ENCODE measurements around the gene TAGLN2.

The TAGLN2 gene

DNA sequence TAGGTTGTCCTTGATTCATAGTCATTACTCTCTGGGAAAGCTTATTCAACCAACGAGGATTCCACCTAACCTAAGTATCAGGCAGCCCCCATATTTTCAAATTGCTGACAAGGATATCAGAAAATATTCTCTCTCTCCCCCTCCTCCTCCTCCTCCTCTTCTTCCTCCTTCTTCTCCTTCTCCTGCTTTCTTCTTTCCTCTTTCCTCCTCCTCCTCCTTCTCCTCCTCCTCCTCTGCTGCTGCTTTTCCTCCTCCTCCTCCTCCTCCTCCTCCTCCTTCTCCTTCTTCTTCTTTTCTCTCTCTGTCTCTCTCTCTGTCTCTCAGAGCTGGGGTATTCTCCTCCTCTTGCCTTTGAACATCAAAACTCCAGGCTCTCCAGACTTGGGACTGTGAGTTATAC, 22.6 kb upstream of the TAGLN2 start:
- DNase-seq: no peak

DNA sequence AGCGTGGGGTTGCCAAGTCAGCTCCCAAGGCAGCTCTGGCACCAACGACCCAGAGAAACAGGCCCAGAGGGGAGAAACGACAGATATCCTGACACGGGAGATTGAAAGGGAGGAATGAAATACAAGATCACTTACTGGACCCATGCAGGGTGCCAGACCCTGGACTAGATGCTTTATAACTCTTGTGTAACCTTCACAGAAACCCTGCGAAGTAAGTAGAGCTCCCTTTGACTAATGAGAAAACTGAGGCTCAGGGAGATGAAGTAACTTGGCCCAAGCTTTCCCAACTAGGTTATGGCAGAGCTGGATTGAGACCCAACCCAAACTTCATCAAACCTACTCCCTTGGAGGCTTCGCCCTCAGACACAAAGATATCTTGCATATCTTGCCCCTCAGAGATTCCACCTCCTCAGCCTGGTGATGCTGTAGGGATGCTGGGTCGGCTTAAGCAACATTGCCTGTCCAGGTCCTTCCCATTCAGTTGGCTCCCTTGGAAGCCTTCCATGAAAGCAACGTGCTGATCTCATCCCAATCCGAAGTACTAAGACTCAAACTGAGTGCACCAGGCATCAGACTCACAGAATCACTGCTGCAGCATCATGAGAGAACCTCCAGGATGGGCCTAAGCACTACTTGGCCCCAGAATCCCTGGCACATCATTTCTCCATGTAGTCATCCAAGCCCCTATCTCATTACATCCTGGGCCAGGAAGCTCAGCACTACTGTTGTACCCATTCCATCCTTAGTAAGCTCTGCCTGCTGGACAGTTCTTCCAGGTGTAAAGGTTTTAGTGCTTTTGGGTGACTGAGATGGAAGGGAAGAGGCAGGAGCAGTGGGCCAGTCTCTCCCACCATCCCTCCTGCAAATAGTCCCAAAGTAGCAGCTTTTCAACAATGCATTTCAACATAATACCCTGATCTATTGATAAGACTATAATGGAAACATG, 21.2 kb upstream of the TAGLN2 start:
- DNase-seq: no peak

DNA sequence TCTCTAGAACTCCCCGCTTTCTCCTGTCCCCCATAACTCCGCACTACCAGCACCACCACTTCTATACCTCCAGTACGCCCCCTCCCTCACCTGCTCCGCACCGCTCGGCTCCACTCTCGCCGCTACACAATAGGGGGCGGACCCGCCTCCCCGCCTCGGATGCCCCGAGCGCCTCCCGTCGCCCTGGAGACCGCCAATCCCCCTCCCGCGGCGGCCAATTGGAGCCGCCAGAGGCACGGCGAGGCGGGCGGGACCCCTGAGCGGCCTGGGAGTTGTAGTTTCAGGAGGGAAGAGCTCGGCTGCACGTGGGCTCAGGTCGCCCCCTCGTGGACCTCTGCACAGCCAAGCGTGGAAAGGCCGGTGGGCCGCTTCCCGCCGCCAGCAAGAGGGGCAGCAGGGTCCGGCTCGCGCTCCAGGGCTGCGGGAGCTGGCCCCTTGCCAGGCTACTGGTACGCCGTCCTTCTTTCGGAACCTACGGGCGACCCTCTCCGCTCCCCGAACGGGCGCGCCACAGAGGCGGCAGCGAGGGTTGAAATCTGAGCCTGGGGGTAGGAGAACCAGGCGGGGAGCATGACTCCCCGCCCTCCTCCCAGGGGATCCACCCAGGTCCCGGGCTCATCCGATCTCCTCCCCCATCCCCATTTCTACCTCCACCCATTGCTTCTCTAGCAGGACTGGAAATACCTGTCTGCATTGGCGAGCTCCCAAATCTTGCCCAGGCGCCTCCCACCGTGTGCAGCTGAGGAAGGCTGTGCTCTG, 20.4 kb upstream of the TAGLN2 start, which contains the start of gene IGSF9:
Gene IGSF9 (minus strand): TSS at position 131 of the 759 bp plus-strand sequence. CDS start 2,159 bp downstream, outside the sequence.
- DNase-seq: peak; percentile 62

DNA sequence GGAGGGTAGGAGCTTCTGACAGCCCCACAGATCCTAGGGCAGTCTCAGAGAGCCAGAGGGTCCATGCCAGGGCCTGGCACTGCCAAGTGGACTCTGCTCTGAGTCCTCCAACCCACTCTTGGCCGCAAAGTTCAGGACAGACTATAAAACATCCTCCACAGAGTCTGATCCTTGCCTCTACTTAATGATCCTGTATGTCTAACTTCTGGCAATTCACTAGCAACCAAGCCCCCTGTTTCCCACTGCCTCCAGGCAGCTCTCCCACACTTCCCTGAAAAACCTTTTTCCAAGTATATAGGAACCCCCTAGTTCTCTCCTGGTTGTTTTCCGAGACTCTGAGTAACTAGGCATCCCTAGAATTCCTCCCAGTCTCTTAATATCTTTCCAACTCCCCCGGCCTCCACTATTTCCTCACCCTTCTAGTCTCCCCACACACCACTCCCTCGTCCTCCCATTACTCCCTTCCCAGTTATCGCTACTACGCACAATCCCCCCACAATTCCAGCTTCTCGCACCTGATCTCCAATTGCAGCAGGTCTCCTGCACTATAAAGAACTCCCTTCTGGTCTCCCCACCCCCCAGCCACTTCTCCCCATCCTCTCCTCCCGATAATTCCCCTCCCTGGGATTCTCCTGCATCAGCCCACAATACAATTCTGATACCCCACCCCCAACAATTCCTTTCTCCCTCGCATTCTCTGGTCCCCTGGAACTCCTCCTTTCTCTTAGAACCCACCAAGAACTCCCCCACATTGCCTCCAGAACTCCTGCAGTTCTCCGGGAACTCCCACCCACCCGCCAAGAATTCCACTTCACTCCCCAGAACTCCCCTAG, 19.5 kb upstream of the TAGLN2 start:
- no peak for DNase-seq

DNA sequence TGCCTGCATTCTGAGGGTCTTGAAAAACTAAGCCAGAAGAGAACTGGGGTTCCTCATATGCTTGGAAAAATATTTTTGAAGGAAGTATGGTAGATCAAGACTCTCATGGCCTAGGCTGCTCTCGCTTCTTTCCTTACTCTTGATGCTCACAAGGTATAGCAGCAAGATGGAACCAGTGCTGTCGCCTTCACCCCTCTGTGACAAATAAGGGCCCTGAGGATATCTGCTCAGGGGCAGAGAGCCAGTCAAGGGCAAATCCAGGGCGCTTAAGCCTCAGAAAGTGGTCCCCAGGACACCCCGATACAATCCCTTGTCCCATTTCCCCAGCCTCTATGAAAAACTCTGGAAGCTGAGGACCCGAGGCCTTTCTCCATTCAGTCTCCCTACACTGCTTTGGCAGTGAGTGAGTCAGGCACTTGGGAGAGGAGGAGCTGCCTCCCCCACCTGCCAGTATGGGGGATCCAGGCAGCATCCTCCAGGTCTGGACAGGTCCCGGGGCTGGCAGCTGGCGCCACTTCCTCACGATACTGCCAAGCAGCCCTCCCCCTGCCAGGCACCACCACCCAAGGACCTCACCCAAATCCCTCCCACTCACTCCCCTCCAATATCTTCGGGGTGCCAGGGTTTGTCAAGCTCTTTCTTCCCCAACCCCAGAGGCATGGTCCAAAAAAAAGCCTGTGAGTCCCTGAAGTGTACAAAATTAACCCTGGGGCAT, 18.8 kb upstream of the TAGLN2 start:
- DNase-seq: no peak

DNA sequence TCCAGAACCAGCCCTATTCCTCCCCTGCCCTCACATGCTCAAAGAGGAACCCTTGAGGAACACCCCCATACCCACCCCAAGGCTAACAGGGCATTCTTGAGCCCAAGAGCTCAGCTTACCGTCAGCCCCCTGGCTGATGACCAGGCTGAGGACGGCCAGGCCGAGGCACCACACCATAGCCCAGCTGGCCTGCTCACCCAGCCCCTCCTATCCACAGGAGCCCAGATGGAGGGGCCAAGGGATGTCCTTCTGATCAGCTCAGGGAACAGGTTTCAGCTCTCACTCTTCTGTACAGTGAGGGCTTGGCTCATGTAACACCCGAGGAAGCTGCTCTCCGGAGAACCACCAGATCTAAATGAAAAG, 18.0 kb upstream of the TAGLN2 start:
- no peak for DNase-seq

DNA sequence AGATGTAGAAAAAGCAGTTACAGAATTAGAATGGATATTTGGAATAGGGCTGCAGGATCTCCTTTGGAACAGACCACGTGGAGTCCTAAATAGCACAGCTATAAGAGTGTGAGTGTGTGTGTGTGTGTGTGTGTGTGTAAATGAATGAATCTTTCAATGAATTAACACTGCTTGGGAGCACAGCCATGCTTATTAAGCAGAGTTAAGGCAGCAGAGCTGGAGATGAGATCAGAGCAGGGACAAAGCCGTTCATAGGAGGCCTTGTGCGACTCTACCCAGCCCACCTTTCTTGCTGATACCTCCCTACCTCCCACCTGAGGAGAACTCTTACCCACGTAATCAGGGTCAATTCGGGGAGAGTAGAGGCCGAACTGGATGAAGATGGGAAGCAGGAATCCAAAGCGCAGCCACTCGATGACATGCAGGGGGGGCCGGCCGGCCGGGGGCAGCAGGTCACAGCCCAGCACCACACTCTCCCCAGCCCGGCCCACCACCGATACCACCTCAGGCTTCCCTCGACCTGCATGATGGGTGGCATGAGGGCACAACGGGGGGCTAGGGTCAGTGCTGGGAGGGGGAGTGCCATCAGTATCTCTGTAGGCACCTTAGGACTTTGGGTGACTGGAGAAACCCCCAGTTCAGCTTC, 17.4 kb upstream of the TAGLN2 start:
- no peak for DNase-seq

DNA sequence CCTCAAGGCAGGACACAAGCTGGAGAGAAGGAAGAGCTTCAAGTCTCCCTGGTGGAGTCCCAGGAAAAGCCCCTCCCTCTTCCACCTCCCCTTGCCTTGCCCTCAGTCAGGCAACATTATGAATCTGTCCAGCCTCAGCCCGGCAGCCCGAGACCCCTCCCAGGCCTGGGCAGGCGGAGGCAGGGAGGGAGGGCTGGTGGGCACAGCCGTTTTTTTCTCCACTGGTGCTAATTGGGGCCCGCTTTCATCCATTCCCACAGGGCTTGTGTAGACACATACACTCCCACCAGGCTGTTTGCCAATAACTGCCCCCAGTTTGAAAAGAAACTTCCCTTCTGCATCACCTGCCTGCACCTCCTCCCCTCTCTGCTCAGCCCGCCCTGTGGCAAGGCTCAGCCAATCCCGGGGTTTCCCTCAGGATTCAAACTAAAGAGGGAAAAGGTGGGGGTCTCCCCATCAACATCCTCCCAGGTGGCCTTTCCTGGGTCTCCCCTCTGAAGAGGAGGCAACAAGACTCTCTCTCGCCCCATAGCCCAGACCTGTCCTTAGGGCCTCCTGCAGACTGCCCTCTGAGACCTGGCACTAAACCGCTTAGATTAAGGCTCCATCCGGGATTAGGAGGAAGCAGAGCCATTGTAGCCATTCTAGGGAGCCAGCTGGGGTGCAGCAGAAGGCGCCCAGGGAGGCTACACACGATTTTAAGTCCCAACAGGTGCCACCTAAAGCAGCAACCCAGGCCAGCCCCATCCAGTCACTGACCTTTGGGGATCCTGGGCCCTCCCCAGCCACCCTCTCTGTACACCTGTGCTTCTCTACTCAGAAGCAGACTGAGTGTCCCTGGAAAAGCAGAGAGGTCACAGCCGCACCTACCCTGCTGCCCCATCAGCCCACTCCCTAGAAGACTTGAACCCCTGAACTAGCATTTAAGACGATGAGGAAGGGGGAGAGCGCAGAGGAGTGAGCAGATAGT, 16.6 kb upstream of the TAGLN2 start:
- DNase-seq: no peak

DNA sequence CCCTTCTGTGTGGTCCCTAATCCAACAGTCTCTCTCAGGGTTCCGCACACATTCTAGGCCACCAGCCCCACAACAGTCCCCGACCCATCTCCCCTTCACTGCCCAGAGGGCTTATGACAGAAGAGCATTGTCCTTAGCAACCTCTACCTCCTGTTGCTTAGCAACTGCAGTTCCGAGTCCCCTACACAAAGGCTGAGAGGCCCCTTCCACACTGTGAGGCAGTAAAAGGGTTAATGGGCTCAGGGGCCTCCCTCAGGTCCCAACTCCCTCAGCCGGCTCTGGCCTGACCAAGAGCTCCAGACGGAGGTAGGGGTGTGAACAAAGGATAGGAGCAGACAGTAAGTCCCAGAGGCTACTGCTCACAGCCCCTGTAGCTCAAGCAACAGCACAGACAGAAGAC, 15.8 kb upstream of the TAGLN2 start:
- DNase-seq: no peak

DNA sequence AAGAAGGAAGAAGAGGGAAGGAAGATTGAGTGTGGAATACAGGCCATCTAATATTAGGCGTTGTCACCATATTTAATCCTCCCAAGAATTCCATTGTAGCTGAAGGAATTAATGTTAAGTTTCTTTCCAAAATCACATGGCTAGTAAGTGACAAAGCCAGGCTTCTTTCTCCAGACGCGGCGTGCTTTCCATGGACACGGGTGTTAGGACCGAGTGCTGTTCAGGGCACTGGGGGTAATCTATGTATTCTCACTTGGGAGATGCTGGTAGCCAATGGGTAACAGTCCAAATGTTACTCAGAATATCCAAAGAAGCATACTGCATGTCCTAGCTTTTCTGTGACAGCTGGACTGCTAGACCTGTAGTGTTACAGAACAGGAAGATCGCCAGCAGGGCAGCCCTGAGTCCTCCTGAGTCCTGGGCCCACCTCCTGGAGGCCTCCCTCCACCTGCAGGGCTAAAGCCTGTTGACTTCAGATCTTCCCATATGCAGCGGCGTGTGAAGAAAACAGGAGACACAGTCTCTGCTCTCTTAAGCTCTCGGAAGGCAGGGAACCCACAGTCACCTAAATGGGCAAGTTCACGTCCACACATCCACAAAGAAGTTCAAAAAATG, 14.8 kb upstream of the TAGLN2 start:
- DNase-seq: no peak

DNA sequence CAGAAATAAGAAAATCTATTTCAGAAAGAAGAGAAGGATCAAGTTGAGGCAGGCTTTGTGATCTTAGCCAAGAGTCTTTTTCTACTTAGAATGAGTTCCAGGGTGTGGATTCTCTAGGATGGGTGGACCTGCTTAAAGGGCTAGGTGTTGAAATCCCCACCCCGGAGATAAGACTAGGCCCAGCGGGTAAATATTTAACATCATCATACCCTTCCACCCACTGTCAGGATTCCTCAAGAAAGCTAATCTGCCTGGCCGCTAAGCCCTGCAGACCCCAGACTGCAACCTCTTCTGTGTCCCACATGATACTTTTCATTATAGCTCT, 14.3 kb upstream of the TAGLN2 start:
- DNase-seq: no peak

DNA sequence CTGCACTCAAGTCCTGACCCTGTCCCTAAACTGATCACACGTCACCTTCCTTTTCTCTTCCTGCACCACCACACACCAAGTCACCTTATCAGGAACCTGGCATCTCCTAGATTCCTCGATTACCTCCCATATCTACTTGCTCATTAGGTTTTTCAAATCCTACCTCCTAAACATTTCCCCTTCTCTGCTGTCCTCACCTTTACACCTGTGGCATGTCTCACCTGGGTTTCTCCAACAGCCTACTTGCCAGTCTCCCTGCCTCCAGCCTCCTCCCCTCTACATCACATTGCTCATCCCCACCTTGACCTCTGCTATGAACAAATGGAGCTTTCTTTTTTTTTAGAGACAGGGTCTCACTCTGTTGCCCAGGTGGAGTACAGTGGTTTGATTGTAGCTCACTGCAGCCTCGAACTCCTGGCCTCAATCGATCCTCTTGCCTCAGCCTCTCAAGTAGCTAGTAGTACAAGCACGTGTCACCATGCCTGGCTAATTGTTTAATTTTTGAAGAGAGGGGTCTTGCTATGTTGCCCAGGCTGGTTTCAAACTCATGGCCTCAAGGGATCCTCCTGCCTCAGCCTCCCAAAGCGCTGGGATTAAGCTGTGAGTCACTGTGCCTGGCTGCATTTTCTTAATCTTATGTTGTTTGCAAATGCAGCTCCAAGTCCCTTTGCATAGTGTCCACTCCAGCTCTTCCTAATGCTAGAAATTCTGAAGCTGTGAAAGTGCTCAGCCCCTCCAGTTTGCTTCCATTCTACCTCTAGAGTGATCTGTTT, 13.8 kb upstream of the TAGLN2 start:
- no peak for DNase-seq

DNA sequence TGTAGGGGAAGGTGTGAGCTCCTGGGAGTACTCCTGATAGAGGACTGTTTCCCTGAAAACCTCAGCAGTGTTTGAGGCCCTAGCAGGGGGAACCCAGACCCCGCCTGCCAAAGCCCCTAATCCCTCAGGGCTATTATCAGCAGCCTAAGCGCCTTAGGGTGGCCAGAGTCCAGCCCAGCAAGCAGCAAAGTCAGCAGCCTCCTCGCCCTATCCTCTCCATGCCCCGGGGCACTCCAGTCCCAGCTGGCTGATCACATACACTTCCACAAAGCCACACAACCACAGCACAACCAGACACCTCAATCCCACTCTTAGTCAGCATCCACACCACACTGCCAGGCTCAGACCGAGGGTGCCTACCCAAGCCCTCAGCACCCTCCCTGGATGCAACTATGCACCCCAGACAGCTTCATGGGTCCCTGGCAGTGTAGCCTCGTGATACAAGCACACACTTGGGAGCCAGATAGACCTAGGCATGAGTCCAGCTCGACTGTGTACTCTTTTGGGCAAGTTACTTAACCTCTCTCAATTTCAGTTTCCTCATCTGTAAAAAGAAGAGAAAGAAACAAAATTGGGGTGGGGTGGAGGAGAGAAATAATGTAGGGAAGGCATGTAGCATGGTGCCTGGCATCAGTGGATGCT, 13.0 kb upstream of the TAGLN2 start:
- no peak for DNase-seq

DNA sequence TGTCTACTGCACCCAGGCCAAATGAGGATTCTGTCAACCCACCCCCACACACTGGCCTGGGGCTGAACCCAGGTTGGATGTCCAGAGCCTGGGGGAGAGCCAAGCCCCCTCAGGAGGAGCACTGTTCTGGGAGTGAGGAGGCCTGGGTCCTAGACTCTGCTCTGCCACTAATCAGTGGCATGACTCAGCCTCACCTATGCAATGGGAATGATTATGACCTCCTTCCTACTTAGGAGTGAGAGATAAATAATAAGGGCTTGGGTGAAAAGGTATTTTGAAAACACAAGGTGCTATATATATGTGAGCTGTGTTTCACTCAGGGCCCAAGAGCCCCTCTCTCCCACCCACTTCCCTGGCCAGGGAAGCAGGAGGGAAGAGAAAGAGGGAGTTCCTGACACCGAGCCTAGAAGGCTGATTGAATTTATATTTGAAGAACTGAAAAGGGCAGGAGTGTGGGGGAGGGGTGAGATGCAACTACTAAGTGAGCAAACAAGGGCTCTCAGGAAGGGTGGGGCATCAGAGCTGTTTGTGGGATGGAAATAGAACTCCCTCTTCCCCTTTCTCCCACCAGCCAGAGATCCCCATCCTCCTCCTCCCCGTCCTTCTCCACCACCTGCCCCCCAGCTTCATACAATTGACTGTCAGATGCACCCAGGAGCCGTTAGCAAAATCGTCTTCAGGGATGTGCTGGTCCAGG, 11.9 kb upstream of the TAGLN2 start:
- DNase-seq: no peak

DNA sequence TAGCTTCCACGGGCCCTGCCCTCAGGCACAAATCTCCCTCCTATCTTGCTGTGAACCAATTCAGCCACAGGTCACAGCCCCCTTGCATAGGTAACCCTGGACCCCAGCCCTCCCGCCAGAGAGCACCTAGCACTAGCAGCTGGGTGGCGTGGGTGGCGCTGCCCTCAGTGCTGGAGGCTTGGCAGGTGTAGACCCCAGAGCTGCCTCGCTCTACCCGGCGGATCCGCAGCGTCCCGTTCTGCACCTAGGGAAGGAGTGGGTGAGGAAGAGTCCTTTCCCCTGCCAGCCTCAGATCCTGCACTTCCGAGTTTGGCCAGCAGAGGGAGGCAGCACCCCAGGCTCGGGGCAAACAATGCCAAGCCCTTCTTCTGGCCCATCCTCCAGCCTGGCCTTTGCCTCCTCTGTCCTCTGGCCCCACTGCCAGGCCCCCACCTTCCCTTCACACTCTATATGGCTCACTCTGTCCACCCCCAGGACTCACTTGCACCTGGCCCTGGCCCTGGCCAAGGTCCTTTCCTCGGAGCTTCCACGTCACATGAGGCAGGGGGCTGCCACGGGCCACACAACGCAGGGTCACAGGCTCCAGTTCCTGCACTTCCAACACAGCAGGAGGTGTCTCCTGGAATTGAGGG, 11.1 kb upstream of the TAGLN2 start:
- DNase-seq: peak; percentile 69

DNA sequence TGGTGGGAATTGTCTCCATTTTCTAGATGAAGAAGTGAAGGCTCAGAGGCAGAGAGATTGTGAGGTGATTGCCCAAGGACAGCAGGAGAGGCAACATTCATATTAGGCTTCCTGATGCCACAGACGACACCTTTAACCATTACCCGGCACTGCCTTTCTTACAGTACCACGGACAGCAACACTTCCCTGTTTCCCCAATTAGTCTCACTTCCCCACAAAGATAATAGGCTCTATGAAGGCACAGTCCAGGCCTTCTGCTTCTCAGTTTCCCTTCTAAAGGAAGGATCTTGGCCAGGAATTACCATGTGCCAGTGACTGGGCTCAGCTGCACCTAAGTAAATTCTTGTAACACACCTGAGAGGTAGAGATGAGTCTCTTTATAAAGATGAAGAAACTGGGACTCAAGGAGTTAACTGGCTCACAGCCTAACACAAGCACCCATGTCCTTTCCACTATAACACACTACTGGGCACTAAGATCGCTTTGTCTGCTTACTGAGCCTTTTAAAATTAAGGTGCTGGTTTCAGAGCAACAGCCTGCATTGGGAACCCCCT, 10.5 kb upstream of the TAGLN2 start:
- no peak for DNase-seq

DNA sequence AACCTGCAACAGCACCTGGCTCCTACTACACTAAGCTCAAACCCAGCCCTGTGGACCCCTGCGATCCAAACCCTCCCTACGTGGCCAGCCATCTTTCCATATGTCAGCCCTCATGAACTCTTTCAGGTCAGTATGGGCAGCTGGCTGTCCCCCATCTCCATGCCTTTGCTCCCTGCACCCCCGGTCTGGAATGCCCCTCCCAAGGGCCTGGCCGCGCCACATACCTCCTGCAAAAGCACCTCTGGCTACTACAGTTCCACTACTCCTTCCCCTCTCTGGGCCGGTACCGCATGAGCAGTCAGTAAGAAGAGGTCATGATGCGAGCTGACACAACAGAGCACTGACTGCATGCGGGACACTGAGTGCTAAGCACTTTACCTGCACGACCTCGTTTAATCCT, 10.0 kb upstream of the TAGLN2 start:
- DNase-seq: no peak
